ENCODE data around the gene SHANK2. TPM values are rescaled to one million over a fixed set of nuclear protein-coding genes. Genes with fewer than 3 reads are reported as not detected.

The SHANK2 gene
- polyA plus RNA-seq, 1 donor (not counting 4 experiments of a cell fraction or from before 2014, with no cell fraction given), result 0.22 TPM

DNA sequence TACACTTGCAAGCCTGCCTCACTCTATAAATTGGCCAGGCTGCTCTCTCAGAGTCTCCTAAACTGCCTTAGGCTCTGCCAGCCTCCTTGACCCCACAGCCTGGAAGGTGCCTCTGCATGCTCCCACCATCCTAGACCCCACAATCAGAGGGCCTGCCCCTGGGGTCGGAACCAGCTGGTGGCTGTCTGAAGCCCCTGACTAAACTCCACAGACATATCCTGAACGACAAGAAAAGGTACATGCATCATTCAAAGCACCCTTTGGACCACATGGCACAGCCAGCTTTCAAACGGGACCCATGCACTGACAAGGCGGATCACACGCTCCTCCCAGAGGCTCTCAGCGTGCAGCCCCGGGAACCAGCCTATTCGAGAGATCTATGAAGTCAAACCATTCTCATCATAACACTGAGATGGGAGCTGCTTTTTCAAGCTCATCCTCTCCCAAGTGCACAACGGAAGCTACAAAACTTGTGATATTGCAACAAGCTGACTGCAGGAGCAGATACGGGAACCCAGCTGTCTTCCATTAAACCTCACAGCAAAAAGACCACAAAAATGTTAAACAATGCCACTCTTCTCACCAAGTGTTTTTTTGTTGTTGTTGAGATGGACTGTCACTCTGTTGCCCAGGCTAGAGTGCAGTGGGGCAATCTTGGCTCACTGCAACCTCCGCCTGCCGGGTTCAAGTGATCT, 8.1 kb downstream of the SHANK2 start:
- H3K9ac ChIP-seq (ENCODE audit: control insufficient read depth, extremely low read depth, insufficient read depth, low read length), result no peak overlapping the region
- FAIRE-seq (no peak), DNase-seq (ENCODE audit: low read depth, low spot score) (no peak)
- no peak overlapping the region for H3K27ac ChIP-seq (ENCODE audit: control insufficient read depth, insufficient read depth, low read length)
- H4K20me1 ChIP-seq (ENCODE audit: control insufficient read depth, extremely low read depth, insufficient read depth, low read length), result no peaks in the 10 kb centered on the region
- H3K9me1 ChIP-seq (ENCODE audit: control insufficient read depth, extremely low read depth, insufficient read depth, low read length), result no peaks in the 10 kb centered on the region
- H3K4me1 ChIP-seq (ENCODE audit: control insufficient read depth, extremely low read depth, insufficient read depth, low read length), result peaks cover 11% of the 10 kb centered on the region
- no peaks in the 10 kb centered on the region for H3K79me2 ChIP-seq (ENCODE audit: control insufficient read depth, insufficient read depth, low read length)
- H3K36me3 ChIP-seq (ENCODE audit: control insufficient read depth in 2 of 2, extremely low read depth in 1 of 2, insufficient read depth in 2 of 2, low read length in 2 of 2), result no peaks in the 10 kb centered on the region
- no peak for TF ChIP-seq CTCF (optimal IDR thresholded peaks at IDR 0.05 in 1 of 3, IDR thresholded peaks at IDR 0.05 in 1 of 3, conservative IDR thresholded peaks at IDR 0.05 in 1 of 3; ENCODE audit: extremely low read depth in 1 of 3, insufficient read depth in 2 of 3, low read length in 3 of 3)
- TF ChIP-seq EZH2 (IDR thresholded peaks at IDR 0.05; ENCODE audit: low read length), result no peak
- H3K4me2 ChIP-seq (ENCODE audit: control insufficient read depth, extremely low read depth, insufficient read depth, low read depth, low read length), result no peak overlapping the region
- dilution Hi-C loops (cut with MboI; ENCODE audit: extremely low pct_ligation_motif_present, low sequenced_read_pairs), result no loop called here
- no peak overlapping the region for H2AFZ ChIP-seq (ENCODE audit: control insufficient read depth, low read length)
- no peak overlapping the region for H3K4me3 ChIP-seq (ENCODE audit: control insufficient read depth in 2 of 3, extremely low read depth in 1 of 3, insufficient read depth in 2 of 3, low read depth in 1 of 3, low read length in 3 of 3)
- no peaks in the 10 kb centered on the region for H3K9me3 ChIP-seq (ENCODE audit: control insufficient read depth, low read depth, low read length)
- no peaks in the 10 kb centered on the region for H3K27me3 ChIP-seq (ENCODE audit: control insufficient read depth, extremely low read depth, insufficient read depth, low read length)

DNA sequence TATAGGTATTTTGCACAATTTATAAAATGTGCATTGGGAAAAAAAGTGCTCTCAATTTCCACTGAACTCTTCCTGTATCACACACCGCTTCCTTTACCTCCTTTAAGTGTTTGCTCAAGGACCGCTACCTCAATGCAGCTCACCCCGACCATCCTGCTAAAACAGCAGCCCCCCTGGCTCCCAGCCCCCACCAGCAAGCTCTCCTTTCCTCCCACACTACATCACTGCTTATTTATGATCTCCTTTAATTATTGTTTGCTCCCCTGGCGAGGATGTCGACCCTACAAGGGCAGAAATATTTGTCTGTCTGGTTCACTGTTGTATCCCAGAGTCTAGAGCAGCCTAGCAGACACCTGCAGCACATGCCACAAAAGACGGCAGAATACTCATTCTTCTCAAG, 10.0 kb downstream of the SHANK2 start:
- dilution Hi-C loops (cut with MboI; ENCODE audit: extremely low pct_ligation_motif_present, low sequenced_read_pairs), result no loop called here
- Histone ChIP-seq H3K27ac (ENCODE audit: control insufficient read depth, insufficient read depth, low read length) (no peak overlapping the region), H3K9me1 (ENCODE audit: control insufficient read depth, extremely low read depth, insufficient read depth, low read length) (no peaks in the 10 kb centered on the region), H3K4me1 (ENCODE audit: control insufficient read depth, extremely low read depth, insufficient read depth, low read length) (peaks cover 11% of the 10 kb centered on the region), H3K9me3 (ENCODE audit: control insufficient read depth, low read depth, low read length) (no peaks in the 10 kb centered on the region), H2AFZ (ENCODE audit: control insufficient read depth, low read length) (no peak overlapping the region), H3K4me2 (ENCODE audit: control insufficient read depth, extremely low read depth, insufficient read depth, low read depth, low read length) (no peak overlapping the region), H3K9ac (ENCODE audit: control insufficient read depth, extremely low read depth, insufficient read depth, low read length) (no peak overlapping the region), H3K36me3 (ENCODE audit: control insufficient read depth in 2 of 2, extremely low read depth in 1 of 2, insufficient read depth in 2 of 2, low read length in 2 of 2) (no peaks in the 10 kb centered on the region), H4K20me1 (ENCODE audit: control insufficient read depth, extremely low read depth, insufficient read depth, low read length) (no peaks in the 10 kb centered on the region), H3K27me3 (ENCODE audit: control insufficient read depth, extremely low read depth, insufficient read depth, low read length) (no peaks in the 10 kb centered on the region), H3K4me3 (ENCODE audit: control insufficient read depth in 2 of 3, extremely low read depth in 1 of 3, insufficient read depth in 2 of 3, low read depth in 1 of 3, low read length in 3 of 3) (no peak overlapping the region), H3K79me2 (ENCODE audit: control insufficient read depth, insufficient read depth, low read length) (no peaks in the 10 kb centered on the region)
- no peak for TF ChIP-seq EZH2 (IDR thresholded peaks at IDR 0.05; ENCODE audit: low read length)
- TF ChIP-seq CTCF (optimal IDR thresholded peaks at IDR 0.05 in 1 of 3, IDR thresholded peaks at IDR 0.05 in 1 of 3, conservative IDR thresholded peaks at IDR 0.05 in 1 of 3; ENCODE audit: extremely low read depth in 1 of 3, insufficient read depth in 2 of 3, low read length in 3 of 3), result no peak
- no peak for DNase-seq (ENCODE audit: low read depth, low spot score)
- FAIRE-seq, result no peak
